Stimulated activated CD8-positive, alpha-beta memory T cell treated with anti-CD3 and anti-CD28 coated beads, Interleukin-15, amount 100 ng/mL, for 4 hours (primary cell): ENCODE data around the gene PKNOX2.

Source experiments
- DNase-seq, 2 donors: peaks; one replicate each; pipeline ENCODE4 v3.0.0-alpha.2; 2020; ENCODE audit warnings: low read depth in 2 of 2

PKNOX2 gene

DNA sequence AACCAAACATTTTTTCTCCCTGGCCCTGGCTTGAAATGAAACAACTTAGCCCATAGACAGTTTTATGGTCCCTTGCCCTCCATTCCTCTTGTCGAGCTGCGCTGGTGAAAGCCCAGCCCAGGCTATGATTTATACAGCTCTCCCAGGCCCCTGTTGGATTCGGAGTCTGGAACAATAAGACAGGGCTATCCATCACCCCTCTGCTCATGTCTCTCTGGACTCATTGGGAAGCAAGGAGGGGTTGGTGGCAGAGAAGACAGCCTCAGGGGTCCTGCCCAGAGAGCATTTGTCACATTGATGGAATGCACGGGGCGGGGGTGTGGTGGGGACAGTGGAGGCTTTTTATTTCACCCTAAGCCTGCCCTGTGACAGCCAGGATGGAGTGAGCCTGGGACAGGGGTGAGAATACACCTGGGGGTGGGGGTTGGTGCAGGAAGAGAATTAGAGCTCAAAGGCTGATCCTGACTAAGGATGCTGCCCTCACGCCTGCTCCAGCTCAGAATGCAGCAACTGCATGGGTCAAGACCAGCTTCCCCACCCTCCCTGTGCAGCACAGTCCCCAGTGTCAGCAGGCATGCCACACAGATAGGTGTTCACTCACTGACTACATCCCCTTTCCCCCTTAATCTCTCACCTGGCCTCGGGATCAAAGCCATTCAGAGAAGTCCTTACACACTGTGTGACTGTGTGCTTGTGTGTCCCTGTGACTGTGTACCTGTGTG, 10.0 kb upstream of the PKNOX2 start:
- DNase-seq, result no peak

DNA sequence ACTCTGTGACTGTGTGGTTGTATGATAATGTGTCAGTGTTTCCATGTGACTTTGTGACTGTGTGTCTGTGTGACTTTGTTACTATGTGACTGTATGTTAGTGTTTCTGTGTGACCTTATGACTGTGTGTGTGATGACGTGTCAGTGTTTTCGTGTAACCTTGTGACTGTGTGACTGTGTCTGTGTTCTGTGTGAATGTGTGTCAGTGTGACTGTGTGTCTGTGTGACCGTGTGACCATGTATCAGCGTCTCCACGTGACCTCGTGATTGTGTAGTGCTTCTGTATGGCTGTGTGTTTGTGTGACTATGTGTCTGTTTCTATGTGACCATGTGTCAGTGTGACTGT, 9.5 kb upstream of the PKNOX2 start:
- DNase-seq, result no peak

GRCh38 chr11:125155767-125156166, 8.8 kb upstream of the PKNOX2 start:
- DNase-seq, result no peak

- DNase-seq, result no peak
Observed at GRCh38 chr11:125156346-125157117, 8.0 kb upstream of the PKNOX2 start.

DNA sequence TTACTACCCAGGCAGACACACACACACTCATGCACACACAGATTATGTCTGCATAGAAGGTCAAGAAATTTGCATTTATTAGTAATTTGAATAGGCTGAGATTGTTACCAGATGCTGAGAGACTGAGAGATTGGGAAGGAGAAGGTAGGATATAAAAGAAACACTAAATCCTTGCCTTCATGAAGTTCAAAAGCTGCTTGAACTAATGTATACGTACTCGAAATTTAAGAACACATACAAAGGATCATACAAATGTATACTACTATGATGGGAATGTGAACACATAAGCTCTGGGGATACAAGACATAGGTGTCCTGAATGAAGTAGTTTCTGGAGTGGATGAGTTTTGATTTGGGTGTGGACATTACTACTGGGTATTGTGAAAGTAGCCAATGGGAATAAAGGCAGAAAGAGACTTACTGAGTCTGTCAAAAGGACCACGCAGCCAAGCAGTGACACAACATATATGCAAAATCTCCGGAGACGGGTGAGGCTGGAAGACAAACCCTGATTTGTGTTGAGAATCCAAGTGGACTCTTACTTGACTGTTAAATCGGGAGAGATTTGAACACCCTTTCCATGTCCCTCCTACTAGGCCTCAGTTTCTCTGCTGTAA, 7.3 kb upstream of the PKNOX2 start:
- DNase-seq, result no peak

GRCh38 chr11:125157953-125158680, 6.4 kb upstream of the PKNOX2 start:
- no peak for DNase-seq

GRCh38 chr11:125162743-125163142, 1.8 kb upstream of the PKNOX2 start:
- DNase-seq, result no peak

GRCh38 chr11:125163431-125164063, 1.0 kb upstream of the PKNOX2 start:
- no peak for DNase-seq

DNA sequence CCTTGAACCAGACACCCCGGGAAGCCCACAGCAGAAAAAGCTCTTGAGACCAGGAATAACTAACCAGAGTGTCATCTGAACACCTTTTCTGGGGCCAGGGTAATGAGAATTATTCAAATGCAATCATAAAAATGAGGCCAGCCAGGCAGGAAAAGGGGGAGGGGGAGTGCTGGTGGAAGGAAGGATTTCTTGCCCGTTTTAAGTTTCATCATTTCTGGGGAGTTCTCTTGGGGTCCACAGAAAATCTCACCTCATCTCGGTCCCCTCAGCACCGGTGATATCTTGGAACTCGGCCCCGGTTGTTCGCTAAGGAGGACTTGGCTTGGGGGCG, 495 bp upstream of the PKNOX2 start:
- DNase-seq, result no peak

- DNase-seq, result no peak
Observed at GRCh38 chr11:125165111-125165842, 726 bp downstream of the PKNOX2 start.

- no peak for DNase-seq
Observed at GRCh38 chr11:125165843-125166763, 1.6 kb downstream of the PKNOX2 start.

GRCh38 chr11:125166764-125167291, 2.3 kb downstream of the PKNOX2 start:
- DNase-seq, result no peak

DNA sequence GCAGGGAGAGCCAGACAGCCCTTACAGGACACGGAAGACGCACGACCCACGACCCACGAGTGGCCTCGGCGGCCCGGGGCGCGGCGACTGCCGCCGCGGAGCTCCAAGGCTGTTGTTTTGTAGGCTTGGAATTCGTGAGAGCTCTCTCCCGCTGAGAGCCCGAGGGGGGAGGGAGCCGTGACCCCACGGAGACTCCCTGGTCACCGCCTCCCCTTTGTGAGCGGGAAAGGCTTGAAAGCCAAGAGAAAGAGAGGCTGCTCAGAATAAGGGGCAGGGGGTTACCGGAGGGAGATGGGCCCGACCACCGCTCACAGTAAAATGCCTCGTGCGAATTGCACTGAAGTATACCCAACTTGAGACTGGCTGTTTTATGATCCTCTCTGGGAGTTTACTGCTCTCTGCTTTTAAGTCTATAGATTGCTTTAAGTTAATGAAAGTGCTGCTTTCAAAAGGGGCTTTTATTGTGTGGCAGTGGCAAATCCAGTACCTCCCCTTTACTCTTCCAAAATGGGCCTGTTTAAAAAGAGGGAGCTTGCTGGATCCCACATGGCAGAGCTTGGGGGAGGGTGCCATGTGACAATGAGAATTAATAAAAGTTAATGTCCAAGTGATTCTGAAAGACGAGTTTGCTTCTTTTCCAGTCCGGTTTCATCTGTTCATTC, 2.9 kb downstream of the PKNOX2 start:
- DNase-seq, result no peak

- no peak for DNase-seq
Observed at GRCh38 chr11:125167954-125168835, 3.6 kb downstream of the PKNOX2 start.

DNA sequence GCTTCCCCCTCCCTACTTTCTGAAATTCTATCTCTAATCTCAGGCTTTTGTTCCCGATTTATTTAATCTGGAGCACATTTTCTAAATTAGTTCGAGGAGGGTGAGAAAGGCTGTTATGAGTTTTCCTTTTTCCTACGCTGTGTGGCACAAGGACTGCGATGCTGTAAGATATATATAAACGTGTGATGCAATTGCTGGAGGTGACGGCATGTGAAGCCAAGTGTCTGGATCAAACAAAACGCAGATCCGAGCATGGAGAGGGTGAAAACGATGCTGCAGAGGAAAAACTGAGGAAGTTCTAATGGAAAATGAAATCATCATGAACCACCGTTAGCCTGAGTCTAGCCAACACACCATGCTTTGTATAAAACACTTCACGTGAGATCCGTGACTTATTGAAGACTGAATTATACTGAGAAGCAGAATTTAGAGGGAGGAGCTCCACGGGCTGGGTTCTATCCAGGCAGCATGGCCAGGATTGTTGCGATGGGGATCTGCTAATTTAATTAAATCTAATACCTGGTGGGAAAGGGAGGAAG, 4.4 kb downstream of the PKNOX2 start:
- no peak for DNase-seq

- no peak for DNase-seq
Observed at GRCh38 chr11:125170001-125170509, 5.5 kb downstream of the PKNOX2 start.

GRCh38 chr11:125170510-125171031, 6.0 kb downstream of the PKNOX2 start:
- no peak for DNase-seq

GRCh38 chr11:125171974-125172373, 7.4 kb downstream of the PKNOX2 start:
- no peak for DNase-seq
